NOMO-1 treated with DMSO at 0.1 percent for 48 hours (cell line): ENCODE data around the gene BICRA.
"Not testable (repeated sequence)": the region's sequence is repeated elsewhere in the genome, so short reads cannot be mapped to it uniquely, and the experiment has no call there.

Experiments used
- DNase-seq: peaks from one replicate; lab custom pipeline; 2025; ENCODE audit not compliant: unreplicated experiment; lab: John Stamatoyannopoulos, UW

BICRA gene

GRCh38 chr19:47608969-47609905, at the start of gene BICRA:
Gene BICRA (plus strand): TSS chr19:47609134. CDS start chr19:47673575, 64,441 bp downstream.
- peak; percentile 67 for DNase-seq

DNA sequence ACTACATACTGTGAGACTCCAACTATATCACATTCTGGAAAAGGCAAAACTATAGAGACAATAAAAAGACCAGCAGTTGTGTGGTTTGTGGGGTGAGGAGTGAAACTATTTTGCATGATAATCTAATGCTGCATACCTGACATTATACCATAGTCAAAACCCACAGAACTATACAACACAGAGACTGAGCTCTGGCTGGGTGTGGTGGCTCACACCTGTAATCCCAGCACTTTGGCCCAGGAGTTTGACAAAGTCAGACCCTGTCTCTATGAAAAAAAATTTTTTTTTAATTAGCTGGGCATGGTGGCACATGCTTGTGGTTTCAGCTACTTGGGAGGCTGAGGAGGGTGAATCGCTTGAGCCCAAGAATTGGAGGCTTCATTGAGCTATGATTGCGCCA, 47.9 kb upstream of the BICRA start:
- no peak for DNase-seq

DNA sequence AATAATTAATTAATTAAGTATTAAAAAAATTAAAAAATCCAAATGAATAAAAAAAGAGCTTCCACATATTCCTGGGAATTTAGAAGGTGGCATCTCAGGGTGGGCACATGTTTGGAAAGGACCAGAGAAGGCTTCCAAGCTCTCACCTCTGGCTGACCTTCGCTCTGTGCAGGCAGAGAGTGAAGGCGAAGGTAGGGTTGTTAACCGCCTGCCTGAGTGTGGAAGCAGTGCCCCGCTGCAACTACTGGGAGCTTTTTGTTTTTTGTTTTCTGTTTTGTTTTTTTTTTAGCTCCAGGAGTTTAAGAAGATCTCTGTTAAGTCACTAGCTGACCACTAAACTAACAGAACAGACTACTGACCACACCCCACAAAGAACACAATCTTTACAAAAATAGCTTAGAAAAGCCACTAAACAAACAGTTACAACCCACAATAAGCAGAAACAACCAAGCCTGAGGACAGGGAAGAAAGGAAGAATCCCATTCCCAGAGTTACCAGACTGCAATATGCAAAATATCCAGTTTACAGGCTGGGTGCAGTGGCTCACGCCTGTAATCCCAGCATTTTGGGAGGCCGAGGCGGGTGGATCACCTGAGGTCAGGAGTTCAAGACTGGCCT, 47.4 kb upstream of the BICRA start:
- DNase-seq = no peak

DNA sequence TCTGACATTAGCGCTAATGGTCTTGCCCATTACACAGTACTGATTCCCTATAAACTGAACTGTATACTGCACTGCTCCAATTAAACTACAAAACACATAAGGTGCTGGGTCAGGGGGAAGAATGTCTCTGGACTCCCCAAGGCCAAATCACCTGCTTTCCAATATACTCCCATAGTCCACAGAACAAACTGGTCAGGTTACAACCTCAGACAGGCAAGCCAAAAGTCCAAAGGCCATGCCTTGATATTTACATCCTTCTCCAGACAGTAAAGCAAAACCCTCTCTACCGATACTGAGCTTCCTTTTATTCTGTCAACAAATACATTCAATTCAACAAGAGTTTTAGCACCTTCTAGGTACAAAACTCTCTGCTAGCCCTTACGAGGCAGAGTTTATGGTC, 44.9 kb upstream of the BICRA start:
- no peak for DNase-seq

DNA sequence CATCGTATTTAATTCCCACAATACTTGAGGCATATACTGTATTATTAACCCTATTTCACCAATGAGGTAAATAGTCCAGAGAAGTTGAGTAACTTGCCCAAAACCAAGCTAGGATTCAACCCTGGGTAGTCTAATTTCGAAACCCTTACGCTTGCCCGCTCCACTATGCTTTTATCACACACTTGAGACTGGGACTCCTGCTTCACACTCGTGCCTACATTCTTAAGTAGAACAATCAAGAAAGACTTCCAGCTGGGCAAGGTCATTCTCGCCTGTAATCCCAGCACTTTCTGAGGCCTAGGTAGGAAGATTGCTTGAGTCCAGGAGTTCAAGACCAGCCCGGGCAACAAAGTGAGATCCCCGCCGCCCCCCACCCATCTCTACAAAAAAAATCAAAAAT, 39.6 kb upstream of the BICRA start:
- no peak for DNase-seq

DNA sequence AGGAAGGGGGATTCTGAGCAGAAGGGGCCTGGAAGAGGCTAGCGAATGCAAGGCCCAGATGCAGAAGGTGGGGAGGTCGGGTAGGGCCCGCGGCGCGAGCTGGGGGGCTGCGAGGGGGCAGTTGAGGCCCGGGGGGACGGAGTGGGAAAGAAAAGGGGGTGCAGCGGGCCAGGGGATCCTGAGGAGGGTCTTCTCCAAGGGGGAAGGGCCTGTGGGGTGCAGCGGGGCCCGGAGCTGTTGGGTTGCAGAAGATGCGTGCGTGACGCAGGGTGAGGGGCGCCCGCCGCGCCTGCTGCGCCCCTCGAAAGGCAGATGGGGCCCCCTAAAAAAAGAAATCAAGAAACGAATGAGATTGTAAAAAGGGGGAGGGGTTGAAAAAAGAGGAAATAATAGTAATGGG, 36.3 kb upstream of the BICRA start:
- no peak for DNase-seq

- DNase-seq = no peak
These were observed 35.6 kb upstream of the BICRA start, which contains the start of gene ZNF541 for GRCh38 chr19:47573071-47574026. Gene ZNF541 (minus strand): TSS chr19:47573148. CDS start chr19:47555856, 17,292 bp downstream.

- DNase-seq = no peak
These were observed 28.5 kb upstream of the BICRA start for GRCh38 chr19:47580397-47580796.

DNA sequence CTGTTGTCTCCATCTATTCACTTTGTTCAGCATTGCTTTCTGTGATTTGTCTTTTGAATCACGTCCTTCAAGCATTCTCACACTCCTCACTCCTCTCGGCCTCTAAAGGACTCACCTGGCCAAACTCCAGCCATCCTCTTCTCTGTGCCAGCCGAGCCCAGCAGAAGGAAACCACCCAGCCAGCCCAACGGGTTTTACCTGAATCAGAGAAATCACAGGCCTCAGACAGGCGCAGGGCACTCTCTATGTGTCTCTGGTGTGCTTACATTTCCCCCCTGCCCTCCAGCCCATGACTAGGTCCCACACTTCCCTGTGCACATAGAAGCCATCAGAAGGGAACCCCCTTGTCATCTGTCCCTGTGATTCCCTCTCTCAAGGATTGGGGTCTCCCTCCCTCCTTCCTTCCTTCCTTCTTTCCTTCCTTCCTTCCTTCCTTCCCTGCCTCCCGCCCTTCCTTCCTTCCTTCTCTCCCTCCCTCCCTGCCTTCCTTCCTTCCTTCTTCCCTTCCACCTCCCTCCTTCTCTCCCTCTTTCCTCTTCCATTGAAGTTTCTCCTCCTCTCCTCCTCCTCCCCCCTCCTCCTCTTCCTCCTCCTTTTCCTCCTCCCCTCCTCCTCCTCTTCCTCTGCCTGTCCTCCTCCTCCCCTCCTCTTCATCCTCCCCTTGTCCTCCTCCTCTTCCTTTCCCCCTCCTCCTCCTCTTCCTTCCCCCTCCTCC, 27.2 kb upstream of the BICRA start:
- no peak for DNase-seq

- DNase-seq = no peak
These were observed 26.5 kb upstream of the BICRA start for GRCh38 chr19:47582320-47582909.

DNA sequence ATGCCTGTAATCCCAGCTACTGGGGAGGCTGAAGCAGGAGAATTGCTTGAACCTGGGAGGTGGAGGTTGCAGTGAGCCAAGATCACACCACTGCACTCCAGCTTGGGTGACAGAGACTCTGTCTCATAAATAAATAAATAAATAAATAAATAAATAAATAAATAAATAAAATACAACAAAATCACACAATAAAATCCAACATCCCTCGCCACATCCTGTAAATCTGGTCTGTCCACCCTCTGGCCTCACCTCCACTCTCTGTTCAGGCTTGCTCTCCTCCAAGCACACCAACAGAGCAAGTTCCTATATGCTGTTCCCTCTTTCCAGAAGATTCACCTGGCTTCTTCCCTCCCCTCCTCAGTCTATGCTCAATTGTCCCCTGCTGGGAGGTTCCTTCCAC, 25.8 kb upstream of the BICRA start:
- DNase-seq = not testable (repeated sequence)

- DNase-seq = no peak
These were observed 21.6 kb upstream of the BICRA start for GRCh38 chr19:47587295-47587694.

DNA sequence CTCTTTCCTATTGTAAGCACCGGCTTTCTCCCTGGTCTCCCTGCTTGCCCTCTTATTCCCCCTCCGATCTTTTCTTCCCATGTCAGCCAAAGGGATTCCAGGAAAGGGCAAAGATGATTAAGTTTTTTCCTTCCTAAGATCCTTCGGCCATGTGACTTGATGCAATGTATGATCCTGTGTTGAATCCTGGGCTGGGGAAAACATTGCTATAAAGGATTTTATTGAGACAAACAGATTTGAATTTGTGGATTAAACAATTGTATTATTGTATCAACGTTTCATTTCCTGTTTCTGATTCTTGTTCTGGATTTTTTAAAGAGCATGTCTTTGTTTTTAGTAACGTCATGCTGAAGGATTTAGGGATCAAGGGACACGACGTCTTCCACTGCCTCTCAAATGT, 19.1 kb upstream of the BICRA start:
- no peak for DNase-seq

- no peak for DNase-seq
These were observed 15.1 kb upstream of the BICRA start for GRCh38 chr19:47593860-47594259.

- peak; percentile 82 for DNase-seq
These were observed 13.0 kb upstream of the BICRA start for GRCh38 chr19:47595944-47596343.

- peak; percentile 65 for DNase-seq
These were observed 10.3 kb upstream of the BICRA start for GRCh38 chr19:47598407-47599349.

- DNase-seq = peak; percentile 45
These were observed 9.2 kb upstream of the BICRA start for GRCh38 chr19:47599671-47600245.
